Spinal cord (tissue), 10 donors: ENCODE data around the gene MERTK. TPM values are rescaled to one million over a fixed set of nuclear protein-coding genes. Genes with fewer than 3 reads are reported as not detected.

Experiments
- DNase-seq, 6 donors: peaks; one replicate each; pipeline versions ENCODE4 v3.0.0 to v3.0.0-alpha.2; 2013 to 2015; ENCODE audit warnings: low spot score in 6 of 6, low read depth in 4 of 6
- H3K27ac ChIP-seq: one replicate; pipeline ENCODE4 v1.5.1; 2013; ENCODE audit warnings: low read depth, low read length, control low read depth
- H3K27me3 ChIP-seq: one replicate; pipeline ENCODE4 v1.6.1; 2013; ENCODE audit warnings: low read length; ENCODE audit not compliant: control insufficient read depth, insufficient read depth
- H3K36me3 ChIP-seq: one replicate; pipeline ENCODE4 v1.6.1; 2013; ENCODE audit warnings: low read length; ENCODE audit not compliant: control insufficient read depth, insufficient read depth
- H3K4me1 ChIP-seq: one replicate; pipeline ENCODE4 v1.6.1; 2013; ENCODE audit warnings: low read length; ENCODE audit not compliant: control insufficient read depth, insufficient read depth
- H3K4me3 ChIP-seq: one replicate; pipeline ENCODE4 v1.5.1; 2013; ENCODE audit warnings: low read depth, low read length, control low read depth
- H3K9me3 ChIP-seq: one replicate; pipeline ENCODE4 v1.6.1; 2013; ENCODE audit warnings: low read length; ENCODE audit not compliant: control insufficient read depth, insufficient read depth
- WGBS: methylation state at CpG from one replicate; pipeline ENCODE4 v1.1.5; 2013; ENCODE audit warnings: missing lambda C conversion rate; ENCODE audit not compliant: insufficient coverage; 5-methylcytosine and 5-hydroxymethylcytosine counted together
- polyA plus RNA-seq, 2 donors: library from polyadenylated mRNA; unstranded; fragments of 120-200 nt; gene quantifications; one replicate each; pipeline ENCODE4 v1.2.1, GENCODE V29; 2013; ENCODE audit not compliant: insufficient read length in 2 of 2
- total RNA-seq, 2 donors: library from RNA; depleted of rRNA in 1 of 2; stranded (reverse); fragments of 120-200 nt in 1 of 2; fragments of >200 nt in 1 of 2; gene quantifications; one replicate each; pipeline versions ENCODE4 v1.2.3 to v1.2.4, GENCODE V29; 2013 to 2014
- donor health status: healthy.

Gene MERTK
- total and polyA plus RNA-seq, 4 donors = 13.4 to 16.8 (median 16.3) TPM

- H3K4me1 ChIP-seq = no peaks in the 10 kb centered on the region
- H3K4me3 ChIP-seq = no peak overlapping the region
- no peak for DNase-seq
- no peaks in the 10 kb centered on the region for H3K9me3 ChIP-seq
- H3K27ac ChIP-seq = no peak overlapping the region
- H3K36me3 ChIP-seq = peaks cover 8% of the 10 kb centered on the region
- 83% methylated on average over 5 of the region's 10 CpGs for WGBS
- no peaks in the 10 kb centered on the region for H3K27me3 ChIP-seq
Observed at GRCh38 chr2:112010751-112011150, 112.3 kb downstream of the MERTK start.

DNA sequence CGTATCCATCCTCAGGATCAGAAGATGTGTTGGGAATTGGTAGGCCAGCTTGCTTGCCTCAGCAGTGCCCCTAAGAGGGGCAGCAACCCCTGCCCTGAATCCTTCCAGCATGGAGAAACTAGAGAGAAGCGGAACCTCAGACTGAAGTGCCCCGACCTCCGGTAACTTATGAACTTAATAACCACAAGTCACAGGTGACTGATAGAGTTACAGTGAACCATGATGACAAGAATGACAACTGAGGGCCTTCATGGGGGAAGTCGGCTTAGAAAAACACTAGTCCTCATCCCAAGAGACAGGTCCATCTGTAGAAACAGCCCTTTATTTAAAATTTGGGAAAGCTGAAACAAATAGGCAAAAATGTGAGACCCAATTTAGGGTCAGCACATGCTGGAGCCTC lies 114.1 kb downstream of the MERTK start:
- no peak for DNase-seq
- no peaks in the 10 kb centered on the region for H3K27me3 ChIP-seq
- H3K27ac ChIP-seq = no peak overlapping the region
- H3K4me3 ChIP-seq = no peak overlapping the region
- 100% methylated on average over 1 of the region's 5 CpGs for WGBS
- H3K4me1 ChIP-seq = no peaks in the 10 kb centered on the region
- peaks cover 8% of the 10 kb centered on the region for H3K36me3 ChIP-seq
- no peaks in the 10 kb centered on the region for H3K9me3 ChIP-seq

GRCh38 chr2:112018846-112019245 lies 120.4 kb downstream of the MERTK start:
- no peak for DNase-seq
- H3K36me3 ChIP-seq = peaks cover 7% of the 10 kb centered on the region
- 100% methylated on average over 3 of the region's 8 CpGs for WGBS

DNA sequence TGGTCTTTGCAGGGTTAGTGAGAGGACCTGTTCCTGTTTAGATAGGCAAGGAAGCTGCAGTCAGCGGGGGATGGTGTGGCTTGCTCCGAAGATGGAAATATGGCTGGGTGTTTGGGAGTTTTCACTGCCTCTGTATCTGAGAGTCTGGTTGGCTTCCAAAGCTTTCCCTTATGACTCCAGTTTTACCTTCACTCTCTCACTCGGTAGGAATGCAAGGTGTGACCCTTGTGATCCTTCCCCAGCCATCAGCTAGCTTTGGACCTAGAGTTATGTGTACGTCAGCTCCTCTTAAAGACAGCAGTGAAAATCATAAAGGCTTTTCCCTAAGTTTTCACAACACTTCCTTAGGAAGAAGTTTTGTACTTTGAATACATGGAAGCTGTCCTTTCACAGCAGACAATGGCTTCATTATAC lies 121.2 kb downstream of the MERTK start:
- Histone ChIP-seq H3K4me1 (no peaks in the 10 kb centered on the region), H3K27ac (no peak overlapping the region), H3K36me3 (peaks cover 11% of the 10 kb centered on the region), H3K9me3 (no peaks in the 10 kb centered on the region), H3K27me3 (no peaks in the 10 kb centered on the region), H3K4me3 (no peak overlapping the region)
- DNase-seq = no peak
- WGBS = 80% methylated on average over 2 of the region's 4 CpGs

More at GRCh38 chr2:112018846-112019245, 120.4 kb downstream of the MERTK start:
- H3K27ac ChIP-seq = no peak overlapping the region
- H3K4me1 ChIP-seq = no peaks in the 10 kb centered on the region
- no peaks in the 10 kb centered on the region for H3K27me3 ChIP-seq
- H3K4me3 ChIP-seq = no peak overlapping the region
- no peaks in the 10 kb centered on the region for H3K9me3 ChIP-seq

DNA sequence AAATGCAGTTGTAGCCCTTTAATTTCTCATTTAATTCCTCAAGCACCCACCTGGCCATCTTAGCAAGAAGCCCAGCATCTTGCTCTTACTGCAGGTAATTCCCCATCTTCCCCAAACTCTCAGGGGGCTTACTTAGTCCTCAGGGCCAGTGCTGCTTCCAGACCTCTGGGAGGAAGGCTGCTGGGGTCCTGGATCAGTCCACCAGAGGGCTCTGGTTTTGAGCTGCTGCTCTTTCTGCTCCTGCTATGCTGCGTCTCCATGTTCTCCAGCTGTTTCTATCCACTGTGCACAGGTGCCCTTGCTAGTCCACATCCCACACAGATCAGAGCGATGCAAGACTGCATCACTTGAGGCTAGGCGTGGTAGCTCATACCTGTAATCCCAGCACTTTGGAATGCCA lies 122.2 kb downstream of the MERTK start:
- 74% methylated on average over 3 of the region's 3 CpGs for WGBS
- Histone ChIP-seq H3K36me3 (peaks cover 16% of the 10 kb centered on the region), H3K9me3 (no peaks in the 10 kb centered on the region), H3K27me3 (no peaks in the 10 kb centered on the region), H3K4me3 (no peak overlapping the region), H3K4me1 (peaks cover 4% of the 10 kb centered on the region), H3K27ac (no peak overlapping the region)
- DNase-seq = no peak

- H3K4me3 ChIP-seq = no peak overlapping the region
- 82% methylated on average over 10 of the region's 10 CpGs for WGBS
- H3K4me1 ChIP-seq = peaks cover 4% of the 10 kb centered on the region
- peak in 1 of 6 donors; percentile 22 for DNase-seq
- no peak overlapping the region for H3K27ac ChIP-seq
- no peaks in the 10 kb centered on the region for H3K27me3 ChIP-seq
- no peaks in the 10 kb centered on the region for H3K9me3 ChIP-seq
- H3K36me3 ChIP-seq = peaks cover 16% of the 10 kb centered on the region
Observed at GRCh38 chr2:112021290-112021689, 122.9 kb downstream of the MERTK start.

- Histone ChIP-seq H3K27ac (no peak overlapping the region), H3K27me3 (no peaks in the 10 kb centered on the region), H3K4me3 (no peak overlapping the region), H3K9me3 (no peaks in the 10 kb centered on the region), H3K36me3 (peaks cover 16% of the 10 kb centered on the region), H3K4me1 (peaks cover 4% of the 10 kb centered on the region)
- peak in 1 of 6 donors; percentile 30 for DNase-seq
- 63% methylated on average over 5 of the region's 8 CpGs for WGBS
Observed at GRCh38 chr2:112021781-112022231, 123.4 kb downstream of the MERTK start.

GRCh38 chr2:112023707-112024106 lies 125.3 kb downstream of the MERTK start:
- no peak for DNase-seq
- Histone ChIP-seq H3K27me3 (no peaks in the 10 kb centered on the region), H3K27ac (no peak overlapping the region), H3K4me3 (no peak overlapping the region), H3K4me1 (peaks cover 4% of the 10 kb centered on the region), H3K9me3 (no peaks in the 10 kb centered on the region), H3K36me3 (peaks cover 16% of the 10 kb centered on the region)
- no CpG with 5 or more reads among the region's 5 CpGs for WGBS

DNA sequence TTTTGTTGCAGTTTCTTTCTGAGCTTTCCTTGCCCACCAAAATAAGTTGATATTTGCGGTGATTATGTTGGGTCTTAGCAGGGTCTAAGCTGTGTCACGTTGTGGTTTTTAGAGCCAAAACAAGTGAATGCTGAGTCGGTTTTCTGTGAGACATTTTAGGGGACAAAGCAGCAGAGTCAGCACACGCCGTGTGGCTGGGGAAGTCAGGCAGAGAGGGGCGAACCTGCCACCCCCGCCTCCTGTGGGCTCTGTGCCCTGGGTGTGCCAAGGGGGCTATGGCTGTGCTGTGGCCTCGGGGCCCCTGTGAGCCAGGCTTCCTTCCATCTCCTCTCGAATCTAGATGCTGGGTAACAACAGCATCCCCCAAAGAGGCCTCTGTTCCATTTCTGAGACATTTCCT lies 125.8 kb downstream of the MERTK start:
- H3K27me3 ChIP-seq = no peaks in the 10 kb centered on the region
- WGBS = 95% methylated on average over 5 of the region's 9 CpGs
- no peak overlapping the region for H3K4me3 ChIP-seq
- no peak for DNase-seq
- no peaks in the 10 kb centered on the region for H3K9me3 ChIP-seq
- H3K36me3 ChIP-seq = peaks cover 16% of the 10 kb centered on the region
- H3K4me1 ChIP-seq = peaks cover 4% of the 10 kb centered on the region
- no peak overlapping the region for H3K27ac ChIP-seq

GRCh38 chr2:112024896-112025491 lies 126.6 kb downstream of the MERTK start:
- WGBS = 97% methylated on average over 12 of the region's 12 CpGs
- H3K4me1 ChIP-seq = peaks cover 4% of the 10 kb centered on the region
- H3K27me3 ChIP-seq = no peaks in the 10 kb centered on the region
- no peak overlapping the region for H3K27ac ChIP-seq
- no peaks in the 10 kb centered on the region for H3K9me3 ChIP-seq
- H3K36me3 ChIP-seq = peaks cover 16% of the 10 kb centered on the region
- no peak overlapping the region for H3K4me3 ChIP-seq
- no peak for DNase-seq
